Renal cortical epithelial cell (primary cell): ENCODE measurements around the gene AQP6. TPM values are rescaled to one million over a fixed set of nuclear protein-coding genes. Genes with fewer than 3 reads are reported as not detected.

Experiments
- DNase-seq: peaks from one replicate; pipeline ENCODE4 v3.0.0-alpha.2; 2011; ENCODE audit warnings: low read depth
- total RNA-seq: library from RNA; depleted of rRNA; stranded (reverse); fragments of >200 nt; gene quantifications from 2 replicates; pipeline ENCODE4 v1.2.3, GENCODE V29; 2014

AQP6 gene
- total RNA-seq, result not detected in 2 replicates

GRCh38 chr12:49972641-49973360 is at the start of gene AQP6:
Gene AQP6, plus strand, starts transcription at chr12:49972947. Its CDS starts 227 bp downstream, at chr12:49973174.
- DNase-seq, result no peak

GRCh38 chr12:49923035-49923644 is 49.6 kb upstream of the AQP6 start:
- DNase-seq, result no peak

GRCh38 chr12:49923880-49924556 is 48.7 kb upstream of the AQP6 start:
- no peak for DNase-seq

GRCh38 chr12:49924628-49925246 is 48.0 kb upstream of the AQP6 start:
- no peak for DNase-seq

- no peak for DNase-seq
Measured at GRCh38 chr12:49925433-49926204, 47.1 kb upstream of the AQP6 start.

GRCh38 chr12:49928471-49928870 is 44.3 kb upstream of the AQP6 start:
- no peak for DNase-seq

- no peak for DNase-seq
Measured at GRCh38 chr12:49929581-49929980, 43.2 kb upstream of the AQP6 start.

- DNase-seq, result peak; percentile 77
Measured at GRCh38 chr12:49930515-49931288, 42.0 kb upstream of the AQP6 start.

GRCh38 chr12:49932023-49932422 is 40.7 kb upstream of the AQP6 start:
- no peak for DNase-seq

GRCh38 chr12:49932533-49933130 is 40.1 kb upstream of the AQP6 start:
- no peak for DNase-seq

- DNase-seq, result no peak
Measured at GRCh38 chr12:49933796-49934195, 39.0 kb upstream of the AQP6 start.

- no peak for DNase-seq
Measured at GRCh38 chr12:49934505-49934904, 38.2 kb upstream of the AQP6 start.

- peak; percentile 85 for DNase-seq
Measured at GRCh38 chr12:49936925-49937324, 35.8 kb upstream of the AQP6 start.

- no peak for DNase-seq
Measured at GRCh38 chr12:49937639-49938300, 35.0 kb upstream of the AQP6 start.

GRCh38 chr12:49939307-49939706 is 33.4 kb upstream of the AQP6 start:
- DNase-seq, result no peak

- no peak for DNase-seq
Measured at GRCh38 chr12:49939707-49940106, 33.0 kb upstream of the AQP6 start.

GRCh38 chr12:49941556-49942511 is 30.9 kb upstream of the AQP6 start:
- DNase-seq, result no peak

GRCh38 chr12:49942512-49942893 is 30.2 kb upstream of the AQP6 start:
- no peak for DNase-seq
